HEK293 (cell line): Measurements from ENCODE around the gene PKLR.

Experiments
- ELK4 ChIP-seq: IDR thresholded peaks from 2 replicates; pipeline ENCODE4 v1.6.1; 2011; ENCODE audit warnings: mild to moderate bottlenecking, low read depth, low read length, borderline replicate concordance
- KLF10 ChIP-seq: fragments of 450-650 bp; IDR thresholded peaks from 2 replicates; pipeline ENCODE4 v1.5.1; 2018; ENCODE audit warnings: missing biosample characterization, mild to moderate bottlenecking, missing genetic modification characterization
- KLF7 ChIP-seq: fragments of 450-650 bp; formaldehyde crosslinking; IDR thresholded peaks from 2 replicates; pipeline ENCODE4 v1.5.1; 2016; ENCODE audit warnings: missing biosample characterization, missing genetic modification characterization, borderline replicate concordance
- KLF9 ChIP-seq: fragments of 450-650 bp; formaldehyde crosslinking; IDR thresholded peaks from 2 replicates; pipeline ENCODE4 v1.5.1; 2016; ENCODE audit warnings: missing biosample characterization, missing genetic modification characterization, low read depth
- RBAK ChIP-seq: fragments of 450-650 bp; formaldehyde crosslinking; IDR thresholded peaks from 2 replicates; pipeline ENCODE4 v1.5.1; 2016; ENCODE audit warnings: missing biosample characterization, missing genetic modification characterization
- ZBTB11 ChIP-seq: fragments of 450-650 bp; formaldehyde crosslinking; conservative IDR thresholded peaks from 2 replicates; pipeline ENCODE4 v1.5.1; 2016; ENCODE audit warnings: low read depth, missing biosample characterization, missing genetic modification characterization
- ZFP37 ChIP-seq: fragments of 450-650 bp; formaldehyde crosslinking; IDR thresholded peaks from 2 replicates; pipeline ENCODE4 v1.5.1; 2016; ENCODE audit warnings: missing biosample characterization, missing genetic modification characterization
- ZNF114 ChIP-seq: fragments of 450-650 bp; formaldehyde crosslinking; IDR thresholded peaks from 2 replicates; pipeline ENCODE4 v1.5.0; 2017; ENCODE audit warnings: missing biosample characterization, missing genetic modification characterization
- ZNF121 ChIP-seq: fragments of 450-650 bp; formaldehyde crosslinking; IDR thresholded peaks from 2 replicates; pipeline ENCODE4 v1.5.1; 2016; ENCODE audit warnings: missing biosample characterization, missing genetic modification characterization
- ZNF140 ChIP-seq: fragments of 450-650 bp; formaldehyde crosslinking; IDR thresholded peaks from 2 replicates; pipeline ENCODE4 v1.5.1; 2016; ENCODE audit warnings: missing biosample characterization, missing genetic modification characterization
- ZNF155 ChIP-seq: fragments of 450-650 bp; formaldehyde crosslinking; IDR thresholded peaks from 2 replicates; pipeline ENCODE4 v1.5.1; 2016; ENCODE audit warnings: missing biosample characterization, missing genetic modification characterization
- ZNF157 ChIP-seq: fragments of 450-650 bp; formaldehyde crosslinking; IDR thresholded peaks from 2 replicates; pipeline ENCODE4 v1.5.1; 2016; ENCODE audit warnings: missing biosample characterization, missing genetic modification characterization
- ZNF214 ChIP-seq: fragments of 450-650 bp; formaldehyde crosslinking; IDR thresholded peaks from 2 replicates; pipeline ENCODE4 v1.5.1; 2017; ENCODE audit warnings: missing biosample characterization, mild to moderate bottlenecking, missing genetic modification characterization, borderline replicate concordance
- ZNF23 ChIP-seq: fragments of 450-650 bp; formaldehyde crosslinking; IDR thresholded peaks from 2 replicates; pipeline ENCODE4 v1.5.1; 2016; ENCODE audit warnings: missing biosample characterization, missing genetic modification characterization, borderline replicate concordance
- ZNF404 ChIP-seq: fragments of 450-650 bp; formaldehyde crosslinking; IDR thresholded peaks from 2 replicates; pipeline ENCODE4 v1.5.1; 2017; ENCODE audit warnings: missing biosample characterization, missing genetic modification characterization
- ZNF529 ChIP-seq: fragments of 450-650 bp; formaldehyde crosslinking; IDR thresholded peaks from 2 replicates; pipeline ENCODE4 v1.5.1; 2017; ENCODE audit warnings: missing genetic modification characterization, missing biosample characterization; ENCODE audit not compliant: insufficient replicate concordance
- ZNF544 ChIP-seq: fragments of 450-650 bp; formaldehyde crosslinking; IDR thresholded peaks from 2 replicates; pipeline ENCODE4 v1.5.0; 2017; ENCODE audit warnings: missing biosample characterization, missing genetic modification characterization
- ZNF561 ChIP-seq: fragments of 450-650 bp; IDR thresholded peaks from 2 replicates; pipeline ENCODE4 v1.5.1; 2018; ENCODE audit warnings: missing biosample characterization, missing genetic modification characterization, borderline replicate concordance
- ZNF629 ChIP-seq: fragments of 450-650 bp; formaldehyde crosslinking; IDR thresholded peaks from 2 replicates; pipeline ENCODE4 v1.5.1; 2017; ENCODE audit warnings: missing biosample characterization, missing genetic modification characterization
- ZNF660 ChIP-seq: fragments of 450-650 bp; IDR thresholded peaks from 2 replicates; pipeline ENCODE4 v1.5.1; 2018; ENCODE audit warnings: missing biosample characterization, mild to moderate bottlenecking, missing genetic modification characterization
- ZNF701 ChIP-seq: fragments of 450-650 bp; formaldehyde crosslinking; IDR thresholded peaks from 2 replicates; pipeline ENCODE4 v1.5.1; 2016; ENCODE audit warnings: missing biosample characterization, missing genetic modification characterization
- ZXDB ChIP-seq: fragments of 450-650 bp; formaldehyde crosslinking; IDR thresholded peaks from 2 replicates; pipeline ENCODE4 v1.5.1; 2016; ENCODE audit warnings: missing biosample characterization, missing genetic modification characterization
- TF ChIP-seq, protein P1 (sequence below): fragments of 450-650 bp; formaldehyde crosslinking; IDR thresholded peaks from 2 replicates; pipeline ENCODE4 v1.5.1; 2016; ENCODE audit warnings: missing biosample characterization, missing genetic modification characterization
- TF ChIP-seq, protein P2 (sequence below): fragments of 450-650 bp; formaldehyde crosslinking; IDR thresholded peaks from 2 replicates; pipeline ENCODE4 v1.5.1; 2017; ENCODE audit warnings: missing biosample characterization, missing genetic modification characterization
- TF ChIP-seq, protein P3 (sequence below): fragments of 450-650 bp; formaldehyde crosslinking; IDR thresholded peaks from 2 replicates; pipeline ENCODE4 v1.5.1; 2016; ENCODE audit warnings: missing biosample characterization, missing genetic modification characterization
- TF ChIP-seq, protein P4 (sequence below): fragments of 450-650 bp; formaldehyde crosslinking; IDR thresholded peaks from 2 replicates; pipeline ENCODE4 v1.5.1; 2016; ENCODE audit warnings: missing biosample characterization, missing genetic modification characterization, borderline replicate concordance

Gene PKLR

DNA sequence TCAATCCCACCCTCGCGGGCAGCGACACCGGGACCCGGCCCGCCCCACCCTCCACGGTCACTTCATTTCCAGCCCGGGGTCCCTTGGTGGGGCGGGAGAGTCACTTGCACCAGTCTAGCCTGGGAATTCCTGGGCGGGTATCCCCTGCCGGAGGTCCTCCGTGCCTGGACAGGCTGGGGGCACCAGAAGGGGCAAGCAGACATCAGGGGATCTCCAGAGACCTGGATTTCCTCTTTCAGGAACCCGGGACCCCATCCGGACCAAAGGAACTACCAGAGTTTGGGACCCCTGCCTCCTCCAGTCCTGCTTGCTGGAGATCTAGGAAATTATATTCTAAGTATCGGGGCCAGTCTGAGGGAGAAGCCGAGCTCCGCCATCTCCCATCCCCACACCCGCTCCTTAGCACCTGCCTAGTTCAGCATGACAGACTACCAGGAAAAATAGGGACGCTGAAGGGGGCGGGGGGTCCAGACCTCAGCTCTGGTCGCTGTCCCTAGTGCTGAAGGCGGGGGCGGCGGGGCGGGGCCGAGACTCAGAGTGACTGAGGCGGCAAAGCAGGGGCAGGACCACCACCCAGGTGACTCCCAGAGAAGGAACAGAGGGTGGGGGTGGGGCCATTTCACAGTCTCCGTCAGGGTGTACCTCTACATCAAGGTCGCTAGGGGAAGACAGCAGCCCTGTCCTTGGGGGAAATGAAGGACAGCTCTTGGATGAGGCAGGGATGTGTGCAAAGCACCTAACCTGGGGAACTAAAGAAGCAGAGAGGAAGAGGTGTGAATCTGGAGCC is 23.1 kb downstream of the PKLR start (continued):
- TF ChIP-seq, protein P1, sequence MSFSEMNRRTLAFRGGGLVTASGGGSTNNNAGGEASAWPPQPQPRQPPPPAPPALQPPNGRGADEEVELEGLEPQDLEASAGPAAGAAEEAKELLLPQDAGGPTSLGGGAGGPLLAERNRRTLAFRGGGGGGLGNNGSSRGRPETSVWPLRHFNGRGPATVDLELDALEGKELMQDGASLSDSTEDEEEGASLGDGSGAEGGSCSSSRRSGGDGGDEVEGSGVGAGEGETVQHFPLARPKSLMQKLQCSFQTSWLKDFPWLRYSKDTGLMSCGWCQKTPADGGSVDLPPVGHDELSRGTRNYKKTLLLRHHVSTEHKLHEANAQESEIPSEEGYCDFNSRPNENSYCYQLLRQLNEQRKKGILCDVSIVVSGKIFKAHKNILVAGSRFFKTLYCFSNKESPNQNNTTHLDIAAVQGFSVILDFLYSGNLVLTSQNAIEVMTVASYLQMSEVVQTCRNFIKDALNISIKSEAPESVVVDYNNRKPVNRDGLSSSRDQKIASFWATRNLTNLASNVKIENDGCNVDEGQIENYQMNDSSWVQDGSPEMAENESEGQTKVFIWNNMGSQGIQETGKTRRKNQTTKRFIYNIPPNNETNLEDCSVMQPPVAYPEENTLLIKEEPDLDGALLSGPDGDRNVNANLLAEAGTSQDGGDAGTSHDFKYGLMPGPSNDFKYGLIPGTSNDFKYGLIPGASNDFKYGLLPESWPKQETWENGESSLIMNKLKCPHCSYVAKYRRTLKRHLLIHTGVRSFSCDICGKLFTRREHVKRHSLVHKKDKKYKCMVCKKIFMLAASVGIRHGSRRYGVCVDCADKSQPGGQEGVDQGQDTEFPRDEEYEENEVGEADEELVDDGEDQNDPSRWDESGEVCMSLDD (tag by site-specific recombination), result no peak
- 0 out of 2 replicates have a peak, but pooled peaks have one; percentile 17 for TF ChIP-seq KLF10 (tag by site-specific recombination)
- no peak for TF ChIP-seq ZXDB (tag by site-specific recombination)
- TF ChIP-seq ZNF629 (tag by site-specific recombination), result no peak
- no peak for TF ChIP-seq KLF7 (tag by site-specific recombination)
- peak; percentile 45; the same call in 1 of the 2 replicates for TF ChIP-seq KLF9 (tag by site-specific recombination)
- TF ChIP-seq ZNF561 (tag by site-specific recombination), result no peak
- TF ChIP-seq ZNF404 (tag by site-specific recombination), result no peak
- no peak for TF ChIP-seq ZNF660 (tag by site-specific recombination)
- no peak for TF ChIP-seq RBAK (tag by site-specific recombination)
- TF ChIP-seq ZBTB11 (tag by site-specific recombination), result peak; percentile 15
- no peak for TF ChIP-seq ZNF214 (tag by site-specific recombination)
- TF ChIP-seq ZNF23 (tag by site-specific recombination), result no peak
- TF ChIP-seq ZNF114, result no peak
- no peak for TF ChIP-seq ZNF121 (tag by site-specific recombination)
- TF ChIP-seq ZNF529 (tag by site-specific recombination), result no peak
- no peak for TF ChIP-seq ZNF701 (tag by site-specific recombination)
- TF ChIP-seq ZNF157 (tag by site-specific recombination), result no peak
- TF ChIP-seq ZNF544 (tag by site-specific recombination), result no peak
- TF ChIP-seq, protein P2, sequence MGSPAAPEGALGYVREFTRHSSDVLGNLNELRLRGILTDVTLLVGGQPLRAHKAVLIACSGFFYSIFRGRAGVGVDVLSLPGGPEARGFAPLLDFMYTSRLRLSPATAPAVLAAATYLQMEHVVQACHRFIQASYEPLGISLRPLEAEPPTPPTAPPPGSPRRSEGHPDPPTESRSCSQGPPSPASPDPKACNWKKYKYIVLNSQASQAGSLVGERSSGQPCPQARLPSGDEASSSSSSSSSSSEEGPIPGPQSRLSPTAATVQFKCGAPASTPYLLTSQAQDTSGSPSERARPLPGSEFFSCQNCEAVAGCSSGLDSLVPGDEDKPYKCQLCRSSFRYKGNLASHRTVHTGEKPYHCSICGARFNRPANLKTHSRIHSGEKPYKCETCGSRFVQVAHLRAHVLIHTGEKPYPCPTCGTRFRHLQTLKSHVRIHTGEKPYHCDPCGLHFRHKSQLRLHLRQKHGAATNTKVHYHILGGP (tag by site-specific recombination), result no peak
- TF ChIP-seq ZNF155 (tag by site-specific recombination), result no peak
- no peak for TF ChIP-seq ZNF140
- TF ChIP-seq, protein P3, sequence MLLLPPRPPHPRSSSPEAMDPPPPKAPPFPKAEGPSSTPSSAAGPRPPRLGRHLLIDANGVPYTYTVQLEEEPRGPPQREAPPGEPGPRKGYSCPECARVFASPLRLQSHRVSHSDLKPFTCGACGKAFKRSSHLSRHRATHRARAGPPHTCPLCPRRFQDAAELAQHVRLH (tag by site-specific recombination), result no peak
- TF ChIP-seq ELK4, result no peak
- no peak for TF ChIP-seq ZFP37 (tag by site-specific recombination)
- TF ChIP-seq, protein P4, sequence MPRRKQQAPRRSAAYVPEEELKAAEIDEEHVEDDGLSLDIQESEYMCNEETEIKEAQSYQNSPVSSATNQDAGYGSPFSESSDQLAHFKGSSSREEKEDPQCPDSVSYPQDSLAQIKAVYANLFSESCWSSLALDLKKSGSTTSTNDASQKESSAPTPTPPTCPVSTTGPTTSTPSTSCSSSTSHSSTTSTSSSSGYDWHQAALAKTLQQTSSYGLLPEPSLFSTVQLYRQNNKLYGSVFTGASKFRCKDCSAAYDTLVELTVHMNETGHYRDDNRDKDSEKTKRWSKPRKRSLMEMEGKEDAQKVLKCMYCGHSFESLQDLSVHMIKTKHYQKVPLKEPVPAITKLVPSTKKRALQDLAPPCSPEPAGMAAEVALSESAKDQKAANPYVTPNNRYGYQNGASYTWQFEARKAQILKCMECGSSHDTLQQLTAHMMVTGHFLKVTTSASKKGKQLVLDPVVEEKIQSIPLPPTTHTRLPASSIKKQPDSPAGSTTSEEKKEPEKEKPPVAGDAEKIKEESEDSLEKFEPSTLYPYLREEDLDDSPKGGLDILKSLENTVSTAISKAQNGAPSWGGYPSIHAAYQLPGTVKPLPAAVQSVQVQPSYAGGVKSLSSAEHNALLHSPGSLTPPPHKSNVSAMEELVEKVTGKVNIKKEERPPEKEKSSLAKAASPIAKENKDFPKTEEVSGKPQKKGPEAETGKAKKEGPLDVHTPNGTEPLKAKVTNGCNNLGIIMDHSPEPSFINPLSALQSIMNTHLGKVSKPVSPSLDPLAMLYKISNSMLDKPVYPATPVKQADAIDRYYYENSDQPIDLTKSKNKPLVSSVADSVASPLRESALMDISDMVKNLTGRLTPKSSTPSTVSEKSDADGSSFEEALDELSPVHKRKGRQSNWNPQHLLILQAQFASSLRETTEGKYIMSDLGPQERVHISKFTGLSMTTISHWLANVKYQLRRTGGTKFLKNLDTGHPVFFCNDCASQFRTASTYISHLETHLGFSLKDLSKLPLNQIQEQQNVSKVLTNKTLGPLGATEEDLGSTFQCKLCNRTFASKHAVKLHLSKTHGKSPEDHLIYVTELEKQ, result no peak
